HG03457 (cell line): ENCODE data around the gene OSBP.

Experiments
- ATAC-seq: cut with Tn5 transposase; IDR thresholded peaks from one replicate; pipeline ENCODE4 v1.9.1; 2021; ENCODE audit warnings: moderate number of reproducible peaks; ENCODE audit not compliant: unreplicated experiment

The OSBP gene

DNA sequence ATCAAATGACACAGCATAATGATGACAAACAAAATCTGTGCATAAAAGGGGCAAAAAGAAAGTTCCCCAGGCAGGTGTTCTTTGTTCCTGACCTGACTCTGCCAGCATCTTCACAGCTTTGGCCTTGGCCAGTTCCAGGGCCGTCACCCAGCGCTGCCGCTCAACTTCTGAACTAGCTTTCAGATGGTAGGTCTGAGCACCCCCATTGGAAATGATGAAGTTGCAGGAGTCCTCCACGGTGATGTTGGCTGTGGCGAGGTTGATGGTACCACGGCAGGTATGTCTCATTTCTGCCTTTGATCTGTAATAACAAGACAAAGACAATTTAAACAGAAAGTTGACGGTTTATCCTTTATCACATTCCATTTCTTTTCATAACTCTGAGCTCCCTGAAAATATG, 5.3 kb downstream of the OSBP start:
- ATAC-seq = no peak

- ATAC-seq = no peak
Measured at GRCh38 chr11:59607703-59608454, 7.7 kb downstream of the OSBP start.

GRCh38 chr11:59602432-59602831, 13.1 kb downstream of the OSBP start:
- no peak for ATAC-seq

DNA sequence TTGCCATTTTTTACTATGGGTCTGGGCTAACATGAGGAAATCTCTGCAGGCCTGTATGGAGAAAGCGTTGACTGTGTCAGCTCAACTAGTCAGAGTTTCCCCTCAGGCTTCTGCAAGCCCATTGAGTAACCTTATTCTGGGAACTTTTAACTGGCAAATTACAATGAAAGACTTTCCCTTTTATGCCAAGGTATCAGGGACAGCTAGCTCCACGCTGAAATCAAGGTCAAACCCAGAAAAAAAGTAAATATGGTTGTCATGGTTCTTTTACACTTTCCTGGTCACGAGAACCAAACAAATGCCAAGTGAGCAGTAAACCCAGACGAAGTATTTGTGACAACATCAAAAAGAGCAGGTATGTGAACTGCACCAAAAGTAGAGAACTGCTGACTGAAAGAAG, 13.8 kb downstream of the OSBP start:
- ATAC-seq = no peak

DNA sequence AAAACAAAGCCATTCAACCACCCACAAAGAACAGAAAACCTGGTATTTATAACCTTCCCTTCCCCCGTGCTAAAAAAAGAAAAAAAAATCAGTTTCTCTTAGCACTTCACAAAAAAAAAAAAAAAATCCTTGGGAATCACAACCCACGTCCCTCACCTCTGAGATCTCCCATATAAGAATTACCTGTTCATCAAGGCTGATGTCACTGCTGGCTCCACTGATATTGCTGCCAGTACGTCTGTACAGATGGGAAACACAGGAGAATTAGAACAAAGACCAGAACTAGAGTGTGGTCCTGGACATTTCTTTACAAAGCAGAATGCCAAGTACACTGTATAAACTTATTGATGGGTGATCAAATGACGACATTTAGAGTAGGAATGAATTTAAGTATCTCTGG, 14.9 kb downstream of the OSBP start:
- ATAC-seq = no peak

GRCh38 chr11:59600234-59600633, 15.3 kb downstream of the OSBP start:
- no peak for ATAC-seq

- ATAC-seq = no peak
Measured at GRCh38 chr11:59598961-59599360, 16.6 kb downstream of the OSBP start.

DNA sequence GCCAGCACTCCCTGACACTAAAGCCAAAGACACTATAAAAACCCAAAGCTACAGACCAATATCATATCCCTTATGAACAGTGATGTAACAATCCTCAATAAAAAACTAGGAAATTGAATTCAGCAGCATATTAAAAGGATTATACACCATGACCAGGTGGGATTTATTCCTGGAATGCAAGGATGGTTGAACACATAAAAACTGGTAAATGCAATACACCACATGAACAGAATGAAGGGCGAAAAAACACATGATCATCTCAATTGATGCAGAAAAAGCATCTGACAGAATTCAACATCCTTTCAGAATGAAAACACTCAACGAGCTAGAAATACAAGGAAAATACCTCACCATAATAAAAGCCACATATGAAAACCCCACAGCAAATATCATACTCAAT, 31.3 kb downstream of the OSBP start:
- ATAC-seq = no peak

DNA sequence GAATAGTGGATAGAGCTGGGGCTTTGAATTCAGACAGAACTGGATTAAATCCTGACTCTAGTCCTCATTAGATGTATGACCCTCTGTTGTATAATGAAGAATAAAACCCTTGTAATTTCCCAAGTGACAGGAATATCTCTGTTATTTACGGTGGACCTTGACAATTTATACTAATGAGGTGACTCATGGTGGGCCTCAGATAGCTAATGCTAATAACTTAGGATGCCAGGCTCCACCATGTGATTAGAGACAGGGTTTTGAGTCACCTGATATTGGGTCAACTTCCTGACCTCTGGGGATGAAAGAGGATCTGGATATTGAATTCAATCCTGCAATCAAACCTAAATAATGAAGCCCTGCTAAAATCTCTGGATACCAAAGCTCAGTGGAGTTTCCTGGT, 33.6 kb downstream of the OSBP start:
- no peak for ATAC-seq

- no peak for ATAC-seq
Measured at GRCh38 chr11:59578369-59578768, 37.2 kb downstream of the OSBP start.

DNA sequence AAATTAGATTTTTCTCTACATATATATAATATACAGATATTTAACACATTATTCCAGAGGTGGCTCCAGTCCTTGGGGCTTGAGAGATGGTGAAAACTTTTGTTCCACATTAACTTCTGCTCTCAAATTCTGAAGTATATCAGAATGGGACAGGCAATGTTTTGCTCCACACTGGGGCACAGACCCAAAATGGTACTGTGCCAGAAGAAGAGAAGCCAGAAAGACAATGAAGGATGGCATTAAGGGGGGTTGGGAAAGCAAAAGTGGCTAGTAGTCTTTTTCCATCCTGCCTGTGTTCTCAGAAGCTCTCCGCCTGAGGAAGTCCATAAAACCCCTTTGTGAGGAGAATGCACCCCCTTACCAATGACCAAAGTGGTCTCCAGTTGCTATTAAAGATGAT, 40.1 kb downstream of the OSBP start:
- no peak for ATAC-seq

DNA sequence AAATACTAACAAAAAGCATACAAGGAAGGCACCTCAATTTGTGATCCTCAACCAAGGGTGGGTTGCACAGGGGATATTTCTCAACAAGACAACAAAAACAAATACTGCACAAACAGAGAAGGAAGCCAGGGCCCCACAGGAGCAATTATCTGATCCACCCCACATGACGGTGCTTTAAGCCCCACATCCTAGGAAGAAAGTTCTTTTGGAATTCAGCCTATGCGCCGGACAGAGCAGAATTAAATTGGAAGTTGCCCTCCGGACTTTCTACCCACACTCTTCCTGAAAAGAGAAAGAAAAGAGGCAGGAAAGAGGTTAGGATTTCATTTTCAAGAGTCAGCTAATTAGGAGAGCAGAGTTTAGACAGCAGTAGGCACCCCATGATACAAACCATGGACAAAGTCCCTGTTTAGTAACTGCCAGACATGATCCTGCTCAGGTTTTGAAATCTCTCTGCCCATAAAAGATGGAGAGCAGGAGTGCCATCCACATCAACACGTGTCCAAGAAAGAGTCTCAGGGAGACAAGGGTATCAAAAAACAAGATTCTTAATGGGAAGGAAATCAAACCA, 40.6 kb downstream of the OSBP start:
- ATAC-seq = no peak

- ATAC-seq = no peak
Measured at GRCh38 chr11:59574467-59574866, 41.1 kb downstream of the OSBP start.

DNA sequence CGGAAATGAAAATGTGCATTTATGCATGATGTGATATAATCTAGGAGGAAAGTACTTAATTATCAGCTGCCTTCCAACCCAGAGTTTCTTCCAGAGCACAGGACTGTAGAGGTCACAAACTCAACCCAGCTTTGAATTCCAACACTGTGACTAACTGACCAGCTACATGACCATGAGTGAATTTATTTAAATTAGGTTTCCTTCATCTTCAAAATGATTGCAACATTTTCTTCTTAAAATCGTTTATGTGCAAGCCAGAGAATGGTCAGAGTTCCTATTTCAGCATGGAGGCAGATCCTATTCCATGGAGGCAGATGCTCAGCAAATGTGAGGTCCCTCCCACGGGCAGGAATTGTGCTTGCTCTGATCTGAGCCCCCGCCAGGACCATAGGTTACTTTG, 42.4 kb downstream of the OSBP start:
- ATAC-seq = no peak

DNA sequence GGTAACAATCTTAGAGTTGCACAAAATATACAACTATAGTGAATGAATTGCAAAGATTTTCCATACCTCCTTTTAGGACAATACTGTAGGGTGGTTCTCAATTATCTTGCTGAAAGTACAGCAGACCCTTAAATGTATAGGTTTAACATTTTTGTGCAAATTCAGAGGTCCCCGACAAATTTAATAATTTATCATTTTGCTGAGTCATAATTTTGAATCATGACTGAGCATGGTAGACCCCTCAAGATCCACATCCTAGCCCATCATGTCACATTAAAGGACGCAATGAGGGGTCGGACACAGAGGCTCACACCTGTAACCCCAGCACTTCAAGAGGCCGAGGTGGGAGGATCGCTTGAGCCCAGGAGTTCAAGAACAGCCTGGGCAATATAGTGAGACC, 43.5 kb downstream of the OSBP start:
- ATAC-seq = no peak

DNA sequence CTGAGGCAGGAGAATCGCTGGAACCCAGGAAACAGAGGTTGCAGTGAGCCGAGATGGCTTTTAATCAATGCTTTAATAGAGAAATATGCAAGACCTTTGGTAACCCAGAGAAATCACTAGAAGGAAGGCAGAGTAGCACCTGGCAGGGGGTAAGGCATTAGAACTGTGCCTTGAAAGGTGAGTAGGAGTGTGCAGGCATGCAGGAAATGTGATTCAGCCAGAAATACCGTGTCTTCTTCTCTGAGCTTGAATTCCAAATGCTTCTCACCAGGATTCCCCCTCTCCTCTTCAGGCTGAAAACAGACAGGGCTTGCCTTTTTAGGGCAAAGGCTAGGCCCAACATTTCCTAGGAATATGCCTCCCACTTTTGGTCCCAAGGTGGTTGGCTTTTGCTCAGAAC, 53.3 kb downstream of the OSBP start:
- no peak for ATAC-seq

DNA sequence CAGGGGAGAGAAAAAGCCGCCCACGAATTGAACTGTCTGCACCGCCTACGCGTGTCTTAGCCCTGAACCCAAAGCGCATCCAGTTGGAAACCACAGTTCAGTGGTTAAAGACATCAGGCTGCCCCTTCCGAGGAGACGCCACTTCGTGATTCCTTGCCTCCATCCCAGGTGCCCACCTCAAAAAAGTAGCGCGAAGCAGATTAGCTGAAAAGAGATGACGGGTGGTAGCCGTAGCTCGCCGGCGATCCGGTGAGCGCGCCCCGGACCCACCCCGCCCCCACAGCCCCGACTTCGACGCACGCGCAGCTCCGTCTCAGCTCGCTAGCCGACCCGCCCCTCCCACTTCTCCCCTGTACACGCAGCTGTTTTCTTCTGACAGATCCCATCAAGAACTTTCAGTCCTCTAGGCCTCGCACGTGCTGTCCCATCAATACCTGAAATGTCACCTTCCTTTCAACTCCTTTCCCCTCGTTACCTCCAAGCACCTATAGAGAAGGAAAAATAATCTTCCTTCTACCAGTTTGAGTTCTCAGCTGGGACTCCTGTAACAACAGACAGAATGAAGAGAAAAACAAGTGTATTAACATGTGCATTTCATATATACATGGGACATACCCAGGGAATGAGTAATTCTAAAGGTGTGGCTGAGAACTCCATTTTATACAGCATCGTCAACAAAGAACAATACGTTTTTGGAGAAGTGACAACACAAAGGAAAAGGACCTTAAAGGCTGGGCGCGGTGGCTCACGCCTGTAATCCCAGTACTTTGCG, 54.7 kb downstream of the OSBP start:
- ATAC-seq = peak; percentile 32

- no peak for ATAC-seq
Measured at GRCh38 chr11:59560290-59560701, 55.3 kb downstream of the OSBP start.

DNA sequence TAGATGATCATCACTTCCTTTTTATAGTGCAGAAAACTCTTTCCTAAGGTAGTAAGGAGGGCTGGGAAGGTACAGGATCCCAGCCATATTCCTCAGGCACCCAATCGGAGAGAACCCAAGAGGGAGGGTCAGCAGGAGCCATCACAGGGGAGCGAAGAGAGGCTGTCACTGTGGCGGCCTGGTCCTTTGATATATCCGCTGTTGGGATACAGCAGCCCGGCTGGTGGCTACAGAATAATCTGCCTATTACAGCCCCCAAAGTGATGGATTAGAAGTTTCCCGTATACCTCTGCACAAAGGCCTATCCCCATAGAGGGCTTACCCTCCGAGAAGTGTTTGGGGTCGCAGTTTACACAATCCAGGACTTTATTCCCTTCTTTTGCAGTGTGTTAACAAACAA, 55.7 kb downstream of the OSBP start:
- no peak for ATAC-seq

- no peak for ATAC-seq
Measured at GRCh38 chr11:59558270-59558643, 57.3 kb downstream of the OSBP start.

DNA sequence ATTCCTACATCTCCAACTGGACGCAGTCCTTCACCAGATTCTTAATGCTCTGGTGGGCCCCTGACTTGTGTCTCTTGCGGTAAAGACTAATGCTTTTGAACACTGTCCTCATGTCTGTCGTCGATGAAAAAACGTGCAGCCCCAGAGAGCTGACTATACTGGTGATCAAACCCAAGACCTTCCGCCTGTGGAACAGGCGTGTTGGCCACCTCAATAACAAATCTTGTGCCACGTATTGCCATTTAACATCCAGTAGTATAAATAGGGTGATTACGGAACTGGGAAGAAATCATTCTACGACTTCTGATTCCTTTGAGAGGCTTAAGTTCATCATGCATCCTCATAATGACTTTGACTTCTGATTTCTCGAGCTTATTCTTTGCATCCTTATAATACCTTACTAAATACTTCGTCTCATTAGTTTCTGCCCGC, 58.6 kb downstream of the OSBP start:
- ATAC-seq = no peak
